Colonic mucosa (tissue), 4 donors: ENCODE data around the gene UNC5C. TPM values are rescaled to one million over a fixed set of nuclear protein-coding genes. Genes with fewer than 3 reads are reported as not detected.

Source experiments
- DNase-seq: peaks from one replicate; pipeline ENCODE4 v3.0.0-alpha.2; 2020
- H3K27ac ChIP-seq: fragments of 200-600 bp; one replicate; pipeline ENCODE4 v1.8.0; 2021
- H3K27me3 ChIP-seq: fragments of 200-600 bp; one replicate; pipeline ENCODE4 v1.8.0; 2021
- H3K36me3 ChIP-seq: fragments of 200-600 bp; one replicate; pipeline ENCODE4 v1.8.0; 2021
- H3K4me1 ChIP-seq: fragments of 200-600 bp; one replicate; pipeline ENCODE4 v1.8.0; 2021; ENCODE audit warnings: mild to moderate bottlenecking
- H3K4me3 ChIP-seq: fragments of 200-600 bp; one replicate; pipeline ENCODE4 v1.8.0; 2021
- H3K9ac ChIP-seq, 2 donors: one replicate each; pipeline ENCODE4 v1.7.0; 2013; ENCODE audit warnings: control low read depth in 2 of 2, low read depth in 2 of 2, low read length in 2 of 2
- H3K9me3 ChIP-seq: fragments of 200-600 bp; one replicate; pipeline ENCODE4 v1.8.0; 2021
- intact Hi-C: fragments of 100-400 bp; cut with DNase I; formaldehyde crosslinking; loops from one replicate; pipeline ENCODE4 v1.14.1; 2022
- total RNA-seq, 2 donors: library from RNA; stranded (reverse); fragmentation: NEBNext Ultra II Directional in 1 of 2; extraction: Animal tissue kit (Norgen Biotek cat#: 25700) in 1 of 2; gene quantifications; one replicate each; pipeline ENCODE4 v1.2.1, GENCODE V29; 2021
- TF ChIP-seq, protein P1 (sequence below): fragments of 200-600 bp; IDR thresholded peaks from one replicate; pipeline ENCODE4 v1.8.0; 2022; ENCODE audit warnings: antibody characterized with exemption, mild to moderate bottlenecking
- donor health status: healthy.
- donor health status: DM: no; HTN: no; CAD: no.
- donor health status: DM: no; HTN: no; CAD: no.

Gene UNC5C
- total RNA-seq, result 1 to 10 TPM; 3.9 to 4.2 TPM

DNA sequence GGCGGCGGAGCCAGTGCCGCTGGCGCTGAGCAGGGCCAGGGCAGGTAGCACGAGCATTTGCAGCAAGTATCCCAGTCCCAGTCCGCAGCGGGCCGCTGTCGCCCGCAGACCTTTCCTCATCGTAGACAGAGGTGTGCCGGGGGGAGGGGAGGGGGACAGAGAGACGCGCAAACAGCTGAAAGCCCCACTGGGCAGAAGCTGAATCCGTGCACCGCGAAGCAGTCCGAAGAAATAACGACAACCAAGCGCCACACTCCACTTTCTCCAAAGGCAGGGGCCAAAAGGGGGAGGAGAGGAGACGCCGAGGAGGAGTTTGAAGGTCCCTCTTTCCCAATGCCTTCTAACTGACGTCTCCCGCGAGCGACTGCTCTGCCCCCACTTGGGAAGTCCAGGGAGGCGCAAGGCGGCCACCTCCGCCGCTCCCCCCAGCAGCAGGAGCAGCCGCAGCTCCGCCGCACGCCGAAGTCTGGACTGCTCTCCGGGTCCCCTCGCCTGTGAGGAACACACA, at the start of gene UNC5C:
Gene UNC5C (minus strand): TSS at position 236 of the 508 bp plus-strand sequence.
- Histone ChIP-seq H3K9me3 (no peaks in the 10 kb centered on the region), H3K27me3 (peaks cover 29% of the 10 kb centered on the region), H3K4me1 (no peaks in the 10 kb centered on the region), H3K36me3 (no peaks in the 10 kb centered on the region), H3K27ac (peak within 1 kb of the TSS; percentile 75), H3K4me3 (peak within 1 kb of the TSS; percentile 48), H3K9ac (peak within 1 kb of the TSS; percentile 51 to 61)
- peak; percentile 56 for DNase-seq
- TF ChIP-seq, protein P1, sequence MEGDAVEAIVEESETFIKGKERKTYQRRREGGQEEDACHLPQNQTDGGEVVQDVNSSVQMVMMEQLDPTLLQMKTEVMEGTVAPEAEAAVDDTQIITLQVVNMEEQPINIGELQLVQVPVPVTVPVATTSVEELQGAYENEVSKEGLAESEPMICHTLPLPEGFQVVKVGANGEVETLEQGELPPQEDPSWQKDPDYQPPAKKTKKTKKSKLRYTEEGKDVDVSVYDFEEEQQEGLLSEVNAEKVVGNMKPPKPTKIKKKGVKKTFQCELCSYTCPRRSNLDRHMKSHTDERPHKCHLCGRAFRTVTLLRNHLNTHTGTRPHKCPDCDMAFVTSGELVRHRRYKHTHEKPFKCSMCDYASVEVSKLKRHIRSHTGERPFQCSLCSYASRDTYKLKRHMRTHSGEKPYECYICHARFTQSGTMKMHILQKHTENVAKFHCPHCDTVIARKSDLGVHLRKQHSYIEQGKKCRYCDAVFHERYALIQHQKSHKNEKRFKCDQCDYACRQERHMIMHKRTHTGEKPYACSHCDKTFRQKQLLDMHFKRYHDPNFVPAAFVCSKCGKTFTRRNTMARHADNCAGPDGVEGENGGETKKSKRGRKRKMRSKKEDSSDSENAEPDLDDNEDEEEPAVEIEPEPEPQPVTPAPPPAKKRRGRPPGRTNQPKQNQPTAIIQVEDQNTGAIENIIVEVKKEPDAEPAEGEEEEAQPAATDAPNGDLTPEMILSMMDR, result no peak
- intact Hi-C loops, result no loop called here

DNA sequence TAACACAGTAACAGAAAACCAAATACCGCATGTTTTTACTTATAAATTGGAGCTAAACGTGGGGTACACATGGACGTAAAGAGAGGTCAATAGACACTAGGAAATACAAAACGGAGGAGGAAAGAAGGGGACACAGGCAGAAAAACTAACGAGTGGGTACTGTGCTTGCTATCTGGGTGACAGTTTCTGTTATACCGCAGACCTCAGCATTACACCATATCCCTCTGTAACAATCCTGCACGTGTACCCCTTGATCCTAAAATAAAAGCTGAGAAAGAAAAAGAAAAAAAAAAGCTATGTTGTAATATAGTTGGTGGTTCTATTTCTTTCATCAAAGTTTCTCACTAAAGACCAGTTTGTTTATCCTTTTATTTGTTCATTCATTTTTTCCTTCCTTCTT, 47.9 kb upstream of the UNC5C start:
- no peaks in the 10 kb centered on the region for H3K9me3 ChIP-seq
- H3K4me1 ChIP-seq, result no peaks in the 10 kb centered on the region
- H3K36me3 ChIP-seq, result no peaks in the 10 kb centered on the region
- no peak overlapping the region for H3K9ac ChIP-seq
- H3K27ac ChIP-seq, result no peak overlapping the region
- DNase-seq, result no peak
- H3K4me3 ChIP-seq, result no peak overlapping the region
- H3K27me3 ChIP-seq, result no peaks in the 10 kb centered on the region
- TF ChIP-seq, protein P1, result no peak
- intact Hi-C loops, result no loop called here

- H3K4me1 ChIP-seq, result no peaks in the 10 kb centered on the region
- H3K4me3 ChIP-seq, result no peak overlapping the region
- H3K27me3 ChIP-seq, result no peaks in the 10 kb centered on the region
- H3K9me3 ChIP-seq, result no peaks in the 10 kb centered on the region
- intact Hi-C loops, result no loop called here
- H3K27ac ChIP-seq, result no peak overlapping the region
- DNase-seq, result no peak
- TF ChIP-seq, protein P1, result no peak
- no peak overlapping the region for H3K9ac ChIP-seq
- no peaks in the 10 kb centered on the region for H3K36me3 ChIP-seq
These were observed 45.9 kb upstream of the UNC5C start for GRCh38 chr4:95594629-95595028.

- Histone ChIP-seq H3K4me1 (no peaks in the 10 kb centered on the region), H3K36me3 (no peaks in the 10 kb centered on the region), H3K9me3 (no peaks in the 10 kb centered on the region), H3K9ac (no peak overlapping the region), H3K27ac (no peak overlapping the region), H3K4me3 (no peak overlapping the region), H3K27me3 (no peaks in the 10 kb centered on the region)
- DNase-seq, result no peak
- TF ChIP-seq, protein P1, result no peak
- intact Hi-C loops, result no loop called here
These were observed 45.2 kb upstream of the UNC5C start for GRCh38 chr4:95594013-95594412.

GRCh38 chr4:95591278-95591677, 42.5 kb upstream of the UNC5C start:
- H3K4me3 ChIP-seq, result no peak overlapping the region
- no peaks in the 10 kb centered on the region for H3K9me3 ChIP-seq
- TF ChIP-seq, protein P1, result no peak
- H3K4me1 ChIP-seq, result no peaks in the 10 kb centered on the region
- no peaks in the 10 kb centered on the region for H3K36me3 ChIP-seq
- intact Hi-C loops, result no loop called here
- H3K27ac ChIP-seq, result no peak overlapping the region
- no peak overlapping the region for H3K9ac ChIP-seq
- no peak for DNase-seq
- no peaks in the 10 kb centered on the region for H3K27me3 ChIP-seq

- intact Hi-C loops, result no loop called here
- Histone ChIP-seq H3K36me3 (no peaks in the 10 kb centered on the region), H3K27me3 (no peaks in the 10 kb centered on the region), H3K4me1 (no peaks in the 10 kb centered on the region), H3K4me3 (no peak overlapping the region), H3K27ac (no peak overlapping the region), H3K9me3 (no peaks in the 10 kb centered on the region), H3K9ac (no peak overlapping the region)
- TF ChIP-seq, protein P1, result no peak
- no peak for DNase-seq
These were observed 41.8 kb upstream of the UNC5C start for GRCh38 chr4:95590615-95591014.
